CMK (cell line): ENCODE measurements around the gene DSCAM.
"Not testable (repeated sequence)": the region's sequence is repeated elsewhere in the genome, so short reads cannot be mapped to it uniquely, and the experiment has no call there.

Source experiments
- DNase-seq: peaks from one replicate; pipeline ENCODE4 v3.0.0-alpha.2; 2010; ENCODE audit warnings: low read depth

Gene DSCAM

GRCh38 chr21:40316104-40316503, 530.9 kb downstream of the DSCAM start:
- DNase-seq = no peak

GRCh38 chr21:40315626-40316025, 531.3 kb downstream of the DSCAM start:
- no peak for DNase-seq

- no peak for DNase-seq
Observed at GRCh38 chr21:40313260-40313659, 533.7 kb downstream of the DSCAM start.

GRCh38 chr21:40300300-40300699, 546.7 kb downstream of the DSCAM start:
- no peak for DNase-seq

GRCh38 chr21:40299451-40299850, 547.5 kb downstream of the DSCAM start:
- no peak for DNase-seq

GRCh38 chr21:40294345-40294744, 552.6 kb downstream of the DSCAM start:
- no peak for DNase-seq

- no peak for DNase-seq
Observed at GRCh38 chr21:40291560-40291959, 555.4 kb downstream of the DSCAM start.

- no peak for DNase-seq
Observed at GRCh38 chr21:40284409-40284808, 562.5 kb downstream of the DSCAM start.

- no peak for DNase-seq
Observed at GRCh38 chr21:40282912-40283886, 563.8 kb downstream of the DSCAM start.

- DNase-seq = no peak
Observed at GRCh38 chr21:40278345-40278744, 568.6 kb downstream of the DSCAM start.

GRCh38 chr21:40276001-40276400, 571.0 kb downstream of the DSCAM start:
- no peak for DNase-seq

- no peak for DNase-seq
Observed at GRCh38 chr21:40272037-40272436, 574.9 kb downstream of the DSCAM start.

- no peak for DNase-seq
Observed at GRCh38 chr21:40271164-40271563, 575.8 kb downstream of the DSCAM start.

GRCh38 chr21:40270047-40270446, 576.9 kb downstream of the DSCAM start:
- no peak for DNase-seq

- no peak for DNase-seq
Observed at GRCh38 chr21:40269239-40269638, 577.7 kb downstream of the DSCAM start.

GRCh38 chr21:40258456-40258855, 588.5 kb downstream of the DSCAM start:
- not testable (repeated sequence) for DNase-seq

GRCh38 chr21:40257342-40257741, 589.6 kb downstream of the DSCAM start:
- DNase-seq = no peak

- no peak for DNase-seq
Observed at GRCh38 chr21:40255518-40256444, 591.2 kb downstream of the DSCAM start.

GRCh38 chr21:40254540-40255465, 592.2 kb downstream of the DSCAM start:
- no peak for DNase-seq

GRCh38 chr21:40253112-40253511, 593.8 kb downstream of the DSCAM start:
- no peak for DNase-seq

GRCh38 chr21:40250514-40251294, 596.3 kb downstream of the DSCAM start:
- DNase-seq = no peak
